HG03175 (cell line): ENCODE measurements around the gene MIGA2.

Experiments
- ATAC-seq: cut with Tn5 transposase; IDR thresholded peaks from one replicate; pipeline ENCODE4 v1.9.1; 2021; ENCODE audit warnings: mild to moderate bottlenecking, moderate library complexity; ENCODE audit not compliant: unreplicated experiment

Gene MIGA2

GRCh38 chr9:129010267-129010975 lies 26.0 kb upstream of the MIGA2 start:
- ATAC-seq: no peak

GRCh38 chr9:129011170-129011569 lies 25.3 kb upstream of the MIGA2 start:
- no peak for ATAC-seq

GRCh38 chr9:129011761-129012181 lies 24.7 kb upstream of the MIGA2 start:
- ATAC-seq: no peak

GRCh38 chr9:129012343-129012742 lies 24.1 kb upstream of the MIGA2 start:
- no peak for ATAC-seq

GRCh38 chr9:129012893-129013448 lies 23.5 kb upstream of the MIGA2 start:
- no peak for ATAC-seq

GRCh38 chr9:129013674-129014073 lies 22.8 kb upstream of the MIGA2 start:
- ATAC-seq: no peak

GRCh38 chr9:129014124-129014523 lies 22.3 kb upstream of the MIGA2 start:
- no peak for ATAC-seq

GRCh38 chr9:129014608-129015007 lies 21.8 kb upstream of the MIGA2 start:
- ATAC-seq: no peak

GRCh38 chr9:129021091-129021490 lies 15.3 kb upstream of the MIGA2 start:
- ATAC-seq: peak; percentile 78

- no peak for ATAC-seq
Measured at GRCh38 chr9:129022037-129022436, 14.4 kb upstream of the MIGA2 start.

- ATAC-seq: no peak
Measured at GRCh38 chr9:129023036-129023907, 13.2 kb upstream of the MIGA2 start.

GRCh38 chr9:129023908-129024233 lies 12.6 kb upstream of the MIGA2 start:
- ATAC-seq: no peak

- no peak for ATAC-seq
Measured at GRCh38 chr9:129026442-129027223, 9.8 kb upstream of the MIGA2 start.

GRCh38 chr9:129027224-129027684 lies 9.2 kb upstream of the MIGA2 start:
- peak; percentile 5 for ATAC-seq

GRCh38 chr9:129027685-129028191 lies 8.7 kb upstream of the MIGA2 start:
- peak; percentile 41 for ATAC-seq

- peak; percentile 79 for ATAC-seq
Measured at GRCh38 chr9:129028192-129028966, 8.0 kb upstream of the MIGA2 start, which contains the start of gene SH3GLB2. Gene SH3GLB2, minus strand, starts transcription at chr9:129028331. Its CDS starts 177 bp downstream, at chr9:129028154.

- ATAC-seq: no peak
Measured at GRCh38 chr9:129030191-129030590, 6.2 kb upstream of the MIGA2 start.

GRCh38 chr9:129031514-129031913 lies 4.9 kb upstream of the MIGA2 start:
- no peak for ATAC-seq

- ATAC-seq: no peak
Measured at GRCh38 chr9:129032541-129033159, 3.8 kb upstream of the MIGA2 start.
